Measurements from ENCODE around the gene ODAD3.

ODAD3 gene

GRCh38 chr19:11453468-11454341 is 18.8 kb upstream of the ODAD3 start:
- in situ Hi-C loops (cut with HindIII; ENCODE audit: low pct_ligation_motif_present, low sequenced_read_pairs), result no loop called here
- Histone ChIP-seq H3K4me3 (ENCODE audit: low read depth, low read length) (no peak overlapping the region), H3K36me3 (replicated peaks) (peaks cover 15% of the 10 kb centered on the region), H3K27ac (no peak overlapping the region), H3K27me3 (replicated peaks) (no peaks in the 10 kb centered on the region)
- DNase-seq, result no peak
- peak; percentile 67 for TF ChIP-seq CTCF (IDR thresholded peaks at IDR 0.05; ENCODE audit: low read depth, low read length, missing control alignments)

GRCh38 chr19:11452620-11453310 is 17.8 kb upstream of the ODAD3 start:
- Histone ChIP-seq H3K27ac (no peak overlapping the region), H3K36me3 (replicated peaks) (peaks cover 19% of the 10 kb centered on the region), H3K4me3 (ENCODE audit: low read depth, low read length) (no peak overlapping the region), H3K27me3 (replicated peaks) (no peaks in the 10 kb centered on the region)
- no peak for DNase-seq
- TF ChIP-seq CTCF (IDR thresholded peaks at IDR 0.05; ENCODE audit: low read depth, low read length, missing control alignments), result peak; percentile 55
- in situ Hi-C loops (cut with HindIII; ENCODE audit: low pct_ligation_motif_present, low sequenced_read_pairs), result no loop called here

GRCh38 chr19:11451871-11452619 is 17.1 kb upstream of the ODAD3 start:
- TF ChIP-seq CTCF (IDR thresholded peaks at IDR 0.05; ENCODE audit: low read depth, low read length, missing control alignments), result no peak
- peaks cover 26% of the 10 kb centered on the region for H3K36me3 ChIP-seq (replicated peaks)
- no peak for DNase-seq
- peak overlapping the region; percentile 22 for H3K4me3 ChIP-seq (ENCODE audit: low read depth, low read length)
- no peaks in the 10 kb centered on the region for H3K27me3 ChIP-seq (replicated peaks)
- no peak overlapping the region for H3K27ac ChIP-seq
- in situ Hi-C loops (cut with HindIII; ENCODE audit: low pct_ligation_motif_present, low sequenced_read_pairs), result no loop called here

GRCh38 chr19:11451327-11451870 is 16.5 kb upstream of the ODAD3 start:
- DNase-seq, result no peak
- in situ Hi-C loops (cut with HindIII; ENCODE audit: low pct_ligation_motif_present, low sequenced_read_pairs), result no loop called here
- Histone ChIP-seq H3K36me3 (replicated peaks) (peaks cover 28% of the 10 kb centered on the region), H3K27me3 (replicated peaks) (no peaks in the 10 kb centered on the region), H3K4me3 (ENCODE audit: low read depth, low read length) (no peak overlapping the region), H3K27ac (no peak overlapping the region)
- no peak for TF ChIP-seq CTCF (IDR thresholded peaks at IDR 0.05; ENCODE audit: low read depth, low read length, missing control alignments)

GRCh38 chr19:11450570-11451326 is 15.8 kb upstream of the ODAD3 start:
- TF ChIP-seq CTCF (IDR thresholded peaks at IDR 0.05; ENCODE audit: low read depth, low read length, missing control alignments), result no peak
- H3K4me3 ChIP-seq (ENCODE audit: low read depth, low read length), result no peak overlapping the region
- no peak for DNase-seq
- no peaks in the 10 kb centered on the region for H3K27me3 ChIP-seq (replicated peaks)
- H3K36me3 ChIP-seq (replicated peaks), result peaks cover 33% of the 10 kb centered on the region
- no peak overlapping the region for H3K27ac ChIP-seq
- in situ Hi-C loops (cut with HindIII; ENCODE audit: low pct_ligation_motif_present, low sequenced_read_pairs), result no loop called here

All from brain microvascular endothelial cell (primary cell).